GM18951 (cell line): ENCODE results near the gene SCAMP3.

Experiments used
- POLR2A ChIP-seq: IDR thresholded peaks from 4 replicates; pipeline ENCODE4 v1.6.1; 2011; ENCODE audit warnings: mild to moderate bottlenecking; ENCODE audit not compliant: insufficient read length, insufficient read depth; ENCODE audit errors: extremely low read depth
- in situ Hi-C: fragments of 300-500 bp; cut with MboI; formaldehyde crosslinking; loops from one replicate; pipeline ENCODE4 v1.12.0; 2022; ENCODE audit warnings: low sequenced_read_pairs, mixed read lengths, inconsistent platforms; ENCODE audit not compliant: unreplicated experiment

SCAMP3 gene

DNA sequence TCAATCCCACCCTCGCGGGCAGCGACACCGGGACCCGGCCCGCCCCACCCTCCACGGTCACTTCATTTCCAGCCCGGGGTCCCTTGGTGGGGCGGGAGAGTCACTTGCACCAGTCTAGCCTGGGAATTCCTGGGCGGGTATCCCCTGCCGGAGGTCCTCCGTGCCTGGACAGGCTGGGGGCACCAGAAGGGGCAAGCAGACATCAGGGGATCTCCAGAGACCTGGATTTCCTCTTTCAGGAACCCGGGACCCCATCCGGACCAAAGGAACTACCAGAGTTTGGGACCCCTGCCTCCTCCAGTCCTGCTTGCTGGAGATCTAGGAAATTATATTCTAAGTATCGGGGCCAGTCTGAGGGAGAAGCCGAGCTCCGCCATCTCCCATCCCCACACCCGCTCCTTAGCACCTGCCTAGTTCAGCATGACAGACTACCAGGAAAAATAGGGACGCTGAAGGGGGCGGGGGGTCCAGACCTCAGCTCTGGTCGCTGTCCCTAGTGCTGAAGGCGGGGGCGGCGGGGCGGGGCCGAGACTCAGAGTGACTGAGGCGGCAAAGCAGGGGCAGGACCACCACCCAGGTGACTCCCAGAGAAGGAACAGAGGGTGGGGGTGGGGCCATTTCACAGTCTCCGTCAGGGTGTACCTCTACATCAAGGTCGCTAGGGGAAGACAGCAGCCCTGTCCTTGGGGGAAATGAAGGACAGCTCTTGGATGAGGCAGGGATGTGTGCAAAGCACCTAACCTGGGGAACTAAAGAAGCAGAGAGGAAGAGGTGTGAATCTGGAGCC, 15.9 kb upstream of the SCAMP3 start:
- in situ Hi-C loops: no loop called here
- no peak for TF ChIP-seq POLR2A

DNA sequence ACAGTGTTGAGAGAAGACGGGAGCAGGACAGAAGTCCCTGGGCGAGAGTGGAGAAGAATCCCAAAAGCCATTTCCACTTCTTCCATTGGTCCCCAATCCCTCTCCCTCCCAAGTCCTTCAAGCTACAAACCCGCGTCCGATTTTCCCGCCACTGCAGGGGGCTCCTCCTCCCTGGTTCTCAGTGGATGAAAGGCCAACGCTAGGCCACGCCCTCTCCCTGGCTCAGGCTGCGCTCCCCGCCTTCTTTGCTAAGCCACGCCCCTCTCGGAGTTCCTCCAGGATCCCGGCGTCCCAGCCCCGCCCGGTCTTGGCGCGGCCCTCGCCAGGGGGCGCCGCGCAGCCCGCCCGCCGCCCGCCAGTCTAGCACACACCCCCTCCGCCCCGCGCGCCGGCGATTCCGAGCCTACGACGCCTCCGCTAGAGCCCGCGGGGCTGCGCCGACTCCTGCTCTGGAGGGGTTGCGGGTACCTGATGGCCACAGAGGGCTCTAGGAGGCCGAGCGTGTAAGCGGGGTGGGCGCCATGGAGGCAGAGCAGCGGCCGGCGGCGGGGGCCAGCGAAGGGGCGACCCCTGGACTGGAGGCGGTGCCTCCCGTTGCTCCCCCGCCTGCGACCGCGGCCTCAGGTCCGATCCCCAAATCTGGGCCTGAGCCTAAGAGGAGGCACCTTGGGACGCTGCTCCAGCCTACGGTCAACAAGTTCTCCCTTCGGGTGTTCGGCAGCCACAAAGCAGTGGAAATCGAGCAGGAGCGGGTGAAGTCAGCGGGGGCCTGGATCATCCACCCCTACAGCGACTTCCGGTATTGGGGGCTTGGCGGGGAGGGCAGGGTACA, 15.1 kb upstream of the SCAMP3 start, which contains the start of gene HCN3:
TSS of gene HCN3 (plus strand) at position 394 of the 832 bp plus-strand sequence. CDS start at position 522, 128 bp downstream.
- in situ Hi-C loops: no loop called here
- TF ChIP-seq POLR2A: peak; percentile 37

GRCh38 chr1:155273343-155274245, 11.4 kb upstream of the SCAMP3 start, which contains the start of gene CLK2:
TSS of gene CLK2 (minus strand) at chr1:155273504. CDS start at chr1:155270977, 2,527 bp downstream.
- in situ Hi-C loops: no loop called here

DNA sequence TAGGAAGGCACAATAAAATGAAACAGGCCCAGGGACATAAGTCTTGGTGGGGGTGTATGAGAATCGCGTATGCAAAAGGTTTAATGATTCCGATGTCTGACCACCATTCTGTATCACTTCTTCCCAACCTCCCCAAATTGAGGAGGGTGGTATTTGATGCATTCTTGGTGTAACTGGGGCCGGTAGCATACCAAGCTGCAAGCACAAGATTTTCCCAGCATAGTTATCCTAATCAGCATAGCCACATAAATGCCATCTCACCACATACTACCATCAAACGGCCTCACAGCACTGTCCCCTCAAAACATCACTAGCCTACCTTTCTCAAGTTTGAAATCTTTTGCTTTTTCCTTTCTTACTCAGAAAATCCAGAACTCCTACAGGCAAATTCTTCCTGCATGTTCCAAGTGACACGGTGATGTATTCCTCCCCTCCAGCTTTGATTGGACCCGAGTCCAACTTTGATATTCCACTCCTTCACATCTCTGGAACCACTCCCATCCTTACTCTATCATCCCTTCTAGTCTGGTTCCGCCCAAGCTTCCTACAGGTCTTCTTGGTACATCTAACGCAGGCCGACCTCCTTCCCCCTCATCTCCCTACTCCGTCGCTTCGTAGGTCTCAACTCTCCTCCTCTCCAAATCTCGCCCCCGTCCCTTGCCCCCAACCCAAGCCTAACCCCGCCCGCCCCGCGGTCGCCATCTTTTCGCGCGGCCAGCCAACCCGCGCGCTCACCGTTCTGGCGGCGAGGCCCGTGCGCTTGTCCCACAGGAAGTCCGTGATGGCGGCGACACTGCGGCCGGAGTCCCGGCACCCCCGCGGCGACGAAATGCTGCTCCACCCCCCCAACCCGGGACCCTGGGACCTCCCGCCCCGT, 10.5 kb upstream of the SCAMP3 start:
- in situ Hi-C loops: no loop called here
- TF ChIP-seq POLR2A: no peak

More at GRCh38 chr1:155273343-155274245, 11.4 kb upstream of the SCAMP3 start, which contains the start of gene CLK2:
- peak; percentile 92 for TF ChIP-seq POLR2A

DNA sequence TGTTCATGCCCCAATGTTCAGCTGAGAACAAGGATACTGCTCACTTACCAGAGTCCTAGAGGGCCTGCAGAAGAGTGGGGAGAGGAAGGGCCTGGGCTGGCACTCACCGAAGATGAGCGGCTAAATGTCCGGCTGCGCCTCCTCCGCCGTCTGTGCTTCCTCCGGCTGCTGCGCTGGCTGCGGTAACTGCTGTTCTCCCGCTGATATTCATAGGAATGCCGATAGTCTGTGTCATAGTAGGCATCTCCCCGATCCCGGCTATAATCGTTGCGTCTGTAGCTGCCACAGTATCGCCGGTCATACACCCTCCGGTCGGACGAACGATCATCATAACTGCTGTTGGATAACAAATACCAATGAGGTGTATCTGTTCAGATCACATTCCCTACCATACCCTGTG, 7.2 kb upstream of the SCAMP3 start:
- in situ Hi-C loops: no loop called here

DNA sequence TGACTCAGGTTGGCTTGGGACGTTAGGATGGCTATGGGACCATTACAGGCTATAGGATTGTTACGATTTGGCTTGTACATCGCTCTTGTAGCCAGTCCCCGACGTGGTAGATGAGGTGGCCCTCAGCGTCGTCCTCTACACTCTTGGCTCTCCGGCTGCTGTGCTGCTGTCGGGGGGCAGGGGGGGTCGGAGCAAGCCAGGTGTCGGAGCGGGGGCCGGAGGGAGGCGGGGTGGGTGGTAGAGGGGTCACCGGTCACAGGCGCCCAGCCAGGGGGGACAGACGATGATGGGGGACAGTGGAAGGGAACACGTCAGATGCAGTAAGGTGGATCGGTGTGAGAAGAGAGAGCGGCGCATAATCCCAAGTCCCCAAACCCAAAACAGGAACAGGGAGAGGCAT, 6.5 kb upstream of the SCAMP3 start:
- in situ Hi-C loops: no loop called here
- no peak for TF ChIP-seq POLR2A

More for the DNA sequence above, 7.2 kb upstream of the SCAMP3 start:
- TF ChIP-seq POLR2A: no peak

DNA sequence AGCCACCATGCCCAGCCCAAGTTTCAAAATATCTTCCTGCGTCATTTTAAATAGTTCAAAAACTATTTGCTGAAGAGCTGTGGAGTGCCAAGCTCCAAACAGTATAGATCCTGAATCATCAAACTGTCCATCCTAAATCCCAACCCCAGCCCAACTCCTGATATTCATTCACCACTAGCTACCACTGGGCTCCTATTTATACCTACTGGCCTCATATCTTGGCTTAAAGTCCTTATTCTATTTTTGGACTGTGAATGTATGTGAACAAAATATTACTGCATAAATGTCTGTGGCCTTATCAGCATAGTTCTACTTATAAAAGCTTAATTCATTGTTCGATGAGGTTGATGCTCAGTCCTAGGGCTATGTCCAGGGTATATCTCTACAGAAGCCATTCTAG, 5.2 kb upstream of the SCAMP3 start:
- in situ Hi-C loops: no loop called here

DNA sequence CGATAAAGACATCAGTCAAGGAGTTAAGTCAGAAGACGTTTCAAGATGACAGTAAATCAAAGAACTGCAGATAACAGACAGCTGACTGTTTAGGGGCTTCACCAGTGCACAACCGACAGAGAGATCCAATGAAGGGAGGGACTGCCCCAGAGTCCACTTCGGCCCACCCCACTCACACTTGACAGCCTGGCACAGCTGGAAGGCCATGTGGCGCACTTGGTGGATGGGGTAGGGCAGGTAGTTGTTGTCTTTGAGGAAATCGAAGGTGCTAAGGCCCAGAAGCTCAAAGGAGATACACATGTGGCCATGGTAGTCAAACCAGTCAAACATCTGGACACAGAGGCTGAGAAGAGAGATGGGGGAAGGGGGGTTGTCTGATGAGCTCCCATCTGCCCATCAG, 4.4 kb upstream of the SCAMP3 start:
- no peak for TF ChIP-seq POLR2A
- in situ Hi-C loops: no loop called here

More for the DNA sequence above, 5.2 kb upstream of the SCAMP3 start:
- no peak for TF ChIP-seq POLR2A

DNA sequence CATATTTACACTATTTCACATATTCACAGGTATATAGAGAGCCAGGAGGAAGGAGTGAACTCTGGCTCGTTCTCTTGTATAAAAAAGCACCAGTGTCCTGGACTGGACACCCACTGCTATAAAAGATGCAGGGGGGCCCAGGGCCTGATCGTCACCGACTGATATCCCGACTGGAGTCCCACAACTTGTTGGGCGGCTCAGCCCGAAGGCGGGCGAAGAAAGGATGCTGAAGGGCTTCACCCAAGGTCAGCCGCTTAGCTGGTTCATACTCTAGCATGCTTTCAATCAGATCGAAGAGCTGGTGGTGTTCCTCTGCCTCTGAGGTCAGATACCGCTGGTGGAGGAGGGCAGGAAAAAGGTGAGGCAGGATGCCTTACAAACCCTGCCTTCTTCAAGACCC, 907 bp upstream of the SCAMP3 start:
- in situ Hi-C loops: no loop called here
- TF ChIP-seq POLR2A: peak; percentile 11

DNA sequence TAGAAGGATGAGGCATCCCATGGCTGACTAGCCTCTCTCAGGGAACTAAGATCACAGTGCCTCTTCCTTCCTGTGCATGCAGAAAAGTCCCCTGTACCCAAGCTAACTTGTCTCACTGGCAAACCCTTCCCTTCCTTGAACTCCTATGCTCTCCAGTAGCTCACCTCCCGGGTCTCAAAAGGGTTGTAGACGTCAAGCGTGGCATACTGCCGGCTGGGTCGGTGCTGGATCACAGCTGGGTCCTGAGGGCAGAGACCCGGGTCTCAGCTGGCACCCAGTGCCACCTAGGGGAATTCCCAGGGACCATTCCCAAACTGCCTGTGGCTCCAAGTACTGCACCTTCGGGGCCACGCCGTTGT, 688 bp downstream of the SCAMP3 start:
- in situ Hi-C loops: no loop called here
- no peak for TF ChIP-seq POLR2A

DNA sequence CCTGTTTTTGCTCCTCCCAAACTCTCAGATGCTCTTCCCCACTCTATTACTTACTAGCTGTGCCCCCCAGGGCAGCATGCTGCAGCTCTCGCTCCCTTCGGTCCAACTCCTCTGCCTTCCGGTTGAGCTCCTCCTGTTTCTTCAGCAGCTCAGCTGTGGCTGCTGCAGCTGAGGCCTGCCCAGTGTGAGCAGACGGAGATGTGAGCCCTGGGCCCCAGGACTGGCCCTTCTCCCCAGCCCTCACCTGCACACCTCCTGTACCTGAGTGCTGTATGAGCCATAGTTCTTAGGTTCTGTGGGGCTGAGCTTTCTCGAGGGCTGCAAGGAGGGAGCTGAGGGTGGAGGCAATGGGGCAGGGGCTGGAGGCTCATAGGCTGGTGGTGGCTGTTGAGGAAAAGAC, 1.9 kb downstream of the SCAMP3 start:
- TF ChIP-seq POLR2A: no peak
- in situ Hi-C loops: no loop called here
